Activated CD8-positive, alpha-beta memory T cell treated with anti-CD3 and anti-CD28 coated beads, Interleukin-2, amount 50 U/mL, for 24 hours (primary cell): Measurements from ENCODE around the gene DEUP1.
"Not testable (repeated sequence)": the region's sequence is repeated elsewhere in the genome, so short reads cannot be mapped to it uniquely, and the experiment has no call there.

Experiments
- DNase-seq: peaks from one replicate; pipeline ENCODE4 v3.0.0-alpha.2; 2020; ENCODE audit errors: extremely low read depth

The DEUP1 gene, protein sequence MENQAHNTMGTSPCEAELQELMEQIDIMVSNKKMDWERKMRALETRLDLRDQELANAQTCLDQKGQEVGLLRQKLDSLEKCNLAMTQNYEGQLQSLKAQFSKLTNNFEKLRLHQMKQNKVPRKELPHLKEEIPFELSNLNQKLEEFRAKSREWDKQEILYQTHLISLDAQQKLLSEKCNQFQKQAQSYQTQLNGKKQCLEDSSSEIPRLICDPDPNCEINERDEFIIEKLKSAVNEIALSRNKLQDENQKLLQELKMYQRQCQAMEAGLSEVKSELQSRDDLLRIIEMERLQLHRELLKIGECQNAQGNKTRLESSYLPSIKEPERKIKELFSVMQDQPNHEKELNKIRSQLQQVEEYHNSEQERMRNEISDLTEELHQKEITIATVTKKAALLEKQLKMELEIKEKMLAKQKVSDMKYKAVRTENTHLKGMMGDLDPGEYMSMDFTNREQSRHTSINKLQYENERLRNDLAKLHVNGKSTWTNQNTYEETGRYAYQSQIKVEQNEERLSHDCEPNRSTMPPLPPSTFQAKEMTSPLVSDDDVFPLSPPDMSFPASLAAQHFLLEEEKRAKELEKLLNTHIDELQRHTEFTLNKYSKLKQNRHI

GRCh38 chr11:93330446-93330984 lies at the start of gene DEUP1:
Gene DEUP1, plus strand, starts transcription at chr11:93330742. Its CDS starts 1,518 bp downstream, at chr11:93332260.
- no peak for DNase-seq

- DNase-seq, result no peak
Measured at GRCh38 chr11:93285430-93285829, 45.1 kb upstream of the DEUP1 start.

DNA sequence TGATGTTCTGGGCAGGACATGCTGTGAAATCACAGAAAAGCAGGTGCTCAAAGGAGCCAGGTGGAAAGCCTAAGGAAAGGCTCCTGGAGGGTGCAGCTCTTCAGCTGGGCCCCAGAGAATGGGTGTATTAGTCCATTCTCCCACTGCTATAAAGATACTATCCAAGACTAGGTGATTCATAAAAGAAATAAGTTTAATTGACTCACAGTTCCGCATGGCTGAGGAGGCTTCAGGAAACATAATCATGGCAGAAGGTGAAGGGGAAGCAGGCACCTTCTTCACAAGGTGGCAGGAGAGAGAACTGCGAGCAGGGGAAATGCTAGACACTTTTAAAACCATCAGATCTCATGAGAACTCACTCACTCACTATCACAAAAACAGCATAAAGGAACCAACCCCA lies 43.1 kb upstream of the DEUP1 start:
- DNase-seq, result no peak

DNA sequence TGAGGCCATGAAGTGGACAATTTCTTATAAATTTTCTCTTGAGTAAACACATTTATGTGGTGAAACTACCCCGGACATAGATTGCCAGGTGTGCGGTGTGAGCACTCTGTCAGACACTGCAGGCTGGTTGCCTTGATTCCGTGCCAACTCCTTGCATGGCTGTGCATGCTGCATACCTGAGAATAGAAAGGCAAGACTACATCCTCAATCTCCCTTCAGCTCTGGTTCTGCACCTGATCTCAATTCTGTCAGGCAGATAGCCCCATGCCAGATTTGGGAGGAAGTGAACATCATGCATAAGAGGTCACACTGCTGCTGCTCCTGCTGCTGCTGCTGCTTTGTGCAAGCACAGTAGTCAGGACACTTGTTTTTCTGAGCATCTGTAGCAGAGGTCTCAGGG lies 42.5 kb upstream of the DEUP1 start:
- DNase-seq, result no peak

- no peak for DNase-seq
Measured at GRCh38 chr11:93288767-93289166, 41.8 kb upstream of the DEUP1 start.

GRCh38 chr11:93289782-93290463 lies 40.6 kb upstream of the DEUP1 start:
- no peak for DNase-seq

DNA sequence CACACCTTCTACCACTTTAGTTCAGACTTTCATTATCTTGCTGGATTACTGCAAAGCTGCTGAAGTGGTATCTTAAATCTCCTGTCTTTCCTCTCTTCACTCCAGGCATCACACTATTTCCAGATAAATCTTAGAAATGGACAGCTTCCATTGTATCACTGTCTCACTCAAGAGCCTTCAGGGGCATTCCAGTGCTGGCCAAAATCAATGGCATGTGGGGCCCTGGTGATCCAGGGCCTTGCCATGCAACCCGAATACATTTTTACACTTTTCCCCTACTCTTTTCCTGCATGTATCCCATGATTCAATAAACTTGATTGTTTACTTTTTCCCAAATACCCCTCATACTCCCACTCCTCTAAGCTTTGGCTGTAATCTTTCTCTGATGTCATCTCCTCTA lies 39.4 kb upstream of the DEUP1 start:
- no peak for DNase-seq

DNA sequence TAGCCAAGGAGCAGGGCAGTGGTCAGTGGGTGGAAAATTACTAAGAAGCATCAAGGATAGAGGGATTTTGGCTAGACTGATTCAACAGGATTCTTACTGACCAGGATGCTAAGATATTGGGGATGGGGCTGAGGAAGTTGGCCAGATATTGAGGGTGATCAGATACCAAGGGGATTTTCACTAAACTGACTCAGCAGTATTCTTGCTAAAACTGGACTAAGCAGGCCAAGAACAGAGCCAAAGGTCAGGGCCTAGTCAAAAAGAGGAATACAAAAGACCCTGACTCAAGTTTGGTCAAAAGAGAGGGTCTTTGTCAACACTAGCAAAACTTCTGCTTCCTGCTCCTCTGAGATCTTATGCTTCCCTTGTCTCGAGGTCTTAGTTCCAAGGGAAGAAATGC lies 38.6 kb upstream of the DEUP1 start:
- DNase-seq, result no peak

- DNase-seq, result no peak
Measured at GRCh38 chr11:93295921-93296575, 34.5 kb upstream of the DEUP1 start.

GRCh38 chr11:93303689-93304088 lies 26.9 kb upstream of the DEUP1 start:
- no peak for DNase-seq

DNA sequence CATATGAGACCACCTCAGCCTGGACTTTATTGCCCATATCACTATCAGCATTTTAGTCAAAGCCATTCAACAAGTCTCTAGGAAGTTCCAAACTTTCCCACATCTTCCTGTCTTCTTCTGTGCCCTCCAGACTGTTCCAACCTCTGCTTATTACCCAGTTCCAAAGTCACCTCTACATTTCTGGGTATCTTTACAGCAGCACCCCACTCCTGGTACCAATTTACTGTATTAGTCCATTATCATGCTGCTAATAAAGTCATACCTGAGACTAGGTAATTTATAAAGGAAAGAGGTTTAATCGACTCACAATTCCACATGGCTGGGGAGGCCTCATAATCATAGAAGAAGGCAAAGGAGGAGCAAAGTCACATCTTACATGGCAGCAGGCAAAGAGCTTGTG lies 16.1 kb upstream of the DEUP1 start:
- DNase-seq, result not testable (repeated sequence)

DNA sequence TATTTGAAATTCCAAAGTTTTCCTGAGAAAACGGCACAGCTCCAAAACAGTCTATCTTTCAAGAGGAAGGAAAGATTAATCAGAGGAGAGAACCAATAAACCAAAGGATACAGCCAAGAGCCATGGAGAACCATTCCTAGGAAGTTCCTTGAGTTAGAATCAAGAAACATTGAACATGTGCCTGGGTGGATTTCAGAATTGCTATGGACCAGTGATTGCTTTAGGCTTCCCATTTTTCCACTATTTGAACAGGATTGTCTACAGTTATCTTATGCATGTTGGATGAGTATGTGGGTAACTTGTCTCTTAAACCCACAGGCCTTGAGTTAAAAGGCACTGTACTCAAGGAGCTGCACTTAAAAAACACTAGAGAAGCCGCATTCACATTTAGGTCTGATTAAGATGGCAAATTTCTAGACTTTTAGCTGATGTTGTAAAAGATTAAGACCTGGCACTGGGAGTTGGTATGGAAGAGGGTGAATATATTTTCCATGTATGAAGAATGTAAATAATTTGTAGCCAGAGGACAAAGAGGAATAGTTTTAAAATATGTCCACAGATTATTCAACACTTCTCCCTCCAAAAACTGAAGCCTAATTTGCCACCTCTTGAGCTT lies 11.2 kb upstream of the DEUP1 start:
- DNase-seq, result no peak

DNA sequence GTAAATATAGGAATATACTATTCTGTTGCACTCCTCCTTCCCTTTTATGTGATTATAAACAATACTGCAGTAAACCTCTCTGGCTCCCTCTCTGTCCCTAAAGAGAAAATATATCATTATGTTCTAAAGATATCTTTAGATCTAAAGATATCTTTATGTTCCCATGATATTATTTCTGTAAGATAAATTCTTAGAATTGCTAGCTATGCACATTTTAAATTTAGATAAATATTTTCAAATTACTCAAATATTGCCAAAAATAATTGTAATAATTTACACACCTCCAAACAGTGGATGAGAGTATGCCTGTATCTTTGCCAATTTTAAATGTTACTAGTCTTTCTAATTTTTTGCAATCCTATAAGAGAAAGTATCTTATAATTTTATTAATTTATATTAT lies 10.3 kb upstream of the DEUP1 start:
- no peak for DNase-seq

DNA sequence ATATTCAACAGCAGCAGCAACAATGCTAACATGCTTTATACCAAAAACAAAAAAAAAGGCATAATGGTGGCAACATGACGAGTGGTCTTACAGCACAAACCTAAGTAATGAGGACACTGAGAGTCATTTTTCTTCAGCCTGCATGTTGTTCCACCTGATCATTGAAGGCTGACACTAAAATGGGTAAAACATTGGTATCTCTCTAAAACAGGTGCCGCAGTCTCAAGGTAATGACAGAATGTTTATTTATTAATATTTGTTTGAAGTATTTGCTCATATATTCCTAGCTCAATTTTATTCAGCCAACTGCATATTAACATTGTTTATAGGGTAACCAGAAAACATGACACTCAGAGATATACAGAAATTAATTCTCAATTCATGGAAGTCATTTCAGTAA lies 8.3 kb upstream of the DEUP1 start:
- no peak for DNase-seq

- DNase-seq, result no peak
Measured at GRCh38 chr11:93323747-93324146, 6.8 kb upstream of the DEUP1 start.

GRCh38 chr11:93324500-93324899 lies 6.0 kb upstream of the DEUP1 start:
- DNase-seq, result no peak

GRCh38 chr11:93326681-93327080 lies 3.9 kb upstream of the DEUP1 start:
- DNase-seq, result no peak

DNA sequence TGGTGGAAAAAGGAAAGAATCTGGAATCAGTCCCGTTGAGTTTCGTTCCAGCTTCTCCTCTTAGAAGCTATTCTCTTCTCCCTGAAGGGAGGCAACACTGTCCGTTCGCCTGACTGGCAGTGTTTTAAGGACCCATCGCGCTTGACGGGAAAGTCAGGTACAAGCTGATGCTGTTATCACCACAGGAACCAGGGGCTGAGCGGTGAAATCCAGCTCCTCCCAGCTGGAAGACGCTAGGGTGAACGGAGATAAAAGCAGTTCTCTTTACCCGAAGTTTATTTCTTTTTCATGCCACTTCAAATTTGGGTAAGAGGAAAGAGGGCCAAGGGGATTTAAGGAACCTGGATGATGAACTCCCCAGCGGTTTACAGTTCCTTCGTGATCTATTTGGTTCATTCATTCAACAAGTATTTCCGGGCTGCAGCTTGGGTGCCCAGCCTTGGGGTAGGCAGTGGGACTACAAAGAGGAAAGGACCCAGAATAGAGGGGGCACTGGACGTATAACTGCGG lies 551 bp upstream of the DEUP1 start:
- DNase-seq, result no peak

DNA sequence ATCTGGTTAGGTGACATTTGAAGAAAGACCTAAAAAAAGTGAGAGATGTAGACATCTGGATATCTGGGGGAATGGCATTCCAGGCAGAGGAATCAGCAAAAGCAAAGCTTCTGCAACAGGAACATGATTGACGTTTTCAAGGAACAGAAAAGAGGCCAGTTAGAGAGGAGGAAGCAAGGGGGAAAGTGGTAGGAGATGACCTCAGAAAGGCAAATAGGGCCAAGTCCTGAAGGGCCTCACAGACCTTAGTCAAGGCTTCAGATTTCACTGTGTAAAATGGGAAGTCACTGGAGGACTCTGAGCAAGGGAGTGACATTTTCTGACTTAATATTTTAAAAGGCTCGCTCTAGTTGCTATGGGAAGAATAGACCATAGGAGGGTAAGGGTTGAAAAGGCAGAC lies 9.7 kb downstream of the DEUP1 start:
- no peak for DNase-seq

GRCh38 chr11:93344855-93345333 lies 14.4 kb downstream of the DEUP1 start:
- DNase-seq, result no peak

- DNase-seq, result no peak
Measured at GRCh38 chr11:93348930-93349329, 18.4 kb downstream of the DEUP1 start.
